K562 (cell line): Measurements from ENCODE around the gene AAK1. TPM values are rescaled to one million over a fixed set of nuclear protein-coding genes. Genes with fewer than 3 reads are reported as not detected.

Experiments used
- ATAC-seq: fragments of 200-7000 bp; cut with Tn5 transposase; 3 replicates; pipeline ENCODE4 v1.9.1; 2020; ENCODE audit warnings: moderate library complexity
- BruUV-seq: library from RNA; stranded (reverse); fragments of 400-500 nt; replicated peaks from 2 replicates; lab custom pipeline; 2021; lab: Mats Ljungman, UMichigan
- CTCF ChIA-PET: fragments of 300-600 bp; formaldehyde crosslinking; extraction: SDS; loops from one replicate; lab custom pipeline; 2021; ENCODE audit warnings: low intra/inter-chr PET ratio; lab: Yijun Ruan, JAX
- POLR2A ChIA-PET: fragments of 300-600, 350-650 bp; sonication (Branson Sonifier 250); formaldehyde crosslinking; extraction: SDS; loops from one replicate; lab custom pipeline; 2021; ENCODE audit warnings: antibody characterized with exemption, inconsistent platforms; lab: Yijun Ruan, JAX
- DNase-seq, 4 experiments: peaks; one replicate each; pipeline versions ENCODE4 v3.0.0 to v3.0.0-alpha.2; 2011 to 2018; ENCODE audit warnings: low spot score in 3 of 4, mixed read lengths in 3 of 4; ENCODE audit errors: extremely low read depth in 1 of 4
- FAIRE-seq: peaks from 2 replicates; lab custom pipeline; 2011; peaks lifted over from hg19 to GRCh38; lab: Jason Lieb, UNC
- H2AFZ ChIP-seq: 2 replicates; pipeline ENCODE4 v1.6.0; 2011; ENCODE audit warnings: low read depth, low read length, control low read depth, inconsistent platforms
- H3K27ac ChIP-seq: fragments of 200-600 bp; 3 replicates; pipeline ENCODE4 v1.8.0; 2011; ENCODE audit warnings: low read depth, mild to moderate bottlenecking, control low read depth, inconsistent platforms, low read length, moderate library complexity, mixed read lengths; ENCODE audit errors: extremely low read depth
- H3K27me3 ChIP-seq, 2 experiments: fragments of 300-600 bp in 1 of 2; 2 replicates in 1 of 2; 3 replicates in 1 of 2; pipeline versions ENCODE4 v1.6.0 to v1.8.0; 2011; ENCODE audit warnings: inconsistent platforms in 2 of 2, low read length in 2 of 2, mild to moderate bottlenecking in 1 of 2, mixed read lengths in 1 of 2, moderate library complexity in 1 of 2; ENCODE audit not compliant: control insufficient read depth in 2 of 2, insufficient read depth in 2 of 2
- H3K36me3 ChIP-seq: fragments of 300-600 bp; 3 replicates; pipeline ENCODE4 v1.8.0; 2011; ENCODE audit warnings: mild to moderate bottlenecking, low read length, inconsistent platforms; ENCODE audit not compliant: control insufficient read depth, insufficient read depth
- H3K4me1 ChIP-seq, 2 experiments: fragments of 200-600 bp in 1 of 2; replicated peaks in 1 of 2; 2 replicates in 1 of 2; 3 replicates in 1 of 2; pipeline versions ENCODE4 v1.5.1 to v1.8.0; 2011; ENCODE audit warnings: inconsistent platforms in 2 of 2, low read length in 2 of 2, mild to moderate bottlenecking in 1 of 2, mixed read lengths in 1 of 2, moderate library complexity in 1 of 2; ENCODE audit not compliant: control insufficient read depth in 2 of 2, insufficient read depth in 2 of 2
- H3K4me2 ChIP-seq: 2 replicates; pipeline ENCODE4 v1.6.1; 2011; ENCODE audit warnings: low read length, control low read depth, inconsistent platforms, mixed read lengths; ENCODE audit not compliant: insufficient read depth
- H3K4me3 ChIP-seq: fragments of 200-600 bp; sonication (generic), shearing (Covaris generic); 2 replicates; pipeline ENCODE4 v1.5.1; 2016; ENCODE audit warnings: control low read depth, inconsistent platforms
- H3K79me2 ChIP-seq: fragments of 200-600 bp; 3 replicates; pipeline ENCODE4 v1.8.0; 2011; ENCODE audit warnings: low read length, inconsistent platforms; ENCODE audit not compliant: control insufficient read depth, insufficient read depth
- H3K9ac ChIP-seq, 2 experiments: 2 replicates each; pipeline versions ENCODE4 v1.6.0 to v1.6.1; 2011; ENCODE audit warnings: low read depth in 2 of 2, low read length in 2 of 2, control low read depth in 1 of 2, inconsistent platforms in 1 of 2, mild to moderate bottlenecking in 1 of 2, mixed read lengths in 1 of 2; ENCODE audit not compliant: insufficient read depth in 1 of 2
- H3K9me1 ChIP-seq: one replicate; pipeline ENCODE4 v1.6.0; 2011; ENCODE audit warnings: inconsistent platforms, mild to moderate bottlenecking, low read length, moderate library complexity; ENCODE audit not compliant: control insufficient read depth, insufficient read depth
- H3K9me3 ChIP-seq: replicated peaks from 2 replicates; pipeline ENCODE4 v1.5.1; 2011; ENCODE audit warnings: low read depth, low read length, inconsistent platforms; ENCODE audit not compliant: control insufficient read depth, insufficient read depth
- H4K20me1 ChIP-seq: replicated peaks from 2 replicates; pipeline ENCODE4 v1.6.1; 2011; ENCODE audit warnings: low read length, inconsistent platforms, mixed read lengths; ENCODE audit not compliant: control insufficient read depth, insufficient read depth
- ELK1 ChIP-seq: sonication (generic); formaldehyde crosslinking; IDR thresholded peaks from 2 replicates; pipeline ENCODE4 v1.8.1; 2022; ENCODE audit warnings: missing genetic modification reagents
- HCFC1 ChIP-seq: IDR thresholded peaks from 2 replicates; pipeline ENCODE4 v1.6.1; 2012; ENCODE audit warnings: low read depth, low read length, improper control_type of control experiment
- MTA1 ChIP-seq: fragments of 450-650 bp; IDR thresholded peaks from 2 replicates; pipeline ENCODE4 v1.6.1; 2017; ENCODE audit warnings: borderline replicate concordance
- RBM39 ChIP-seq: fragments of 200-400 bp; formaldehyde crosslinking; optimal IDR thresholded peaks from 2 replicates; pipeline ENCODE3; 2018; ENCODE audit warnings: low read depth, low read length
- REST ChIP-seq, 2 experiments: fragments of 450-650 bp; formaldehyde crosslinking in 1 of 2; IDR thresholded peaks; 2 replicates each; pipeline versions ENCODE4 v1.4.0 to v1.6.1; 2014 to 2020; ENCODE audit warnings: mild to moderate bottlenecking in 2 of 2, borderline replicate concordance in 1 of 2, low read depth in 1 of 2
- SETDB1 ChIP-seq: IDR thresholded peaks from one replicate; pipeline ENCODE4 v1.6.1; 2012; ENCODE audit warnings: low read length, control low read depth, inconsistent platforms
- TGIF2 ChIP-seq: sonication (generic); formaldehyde crosslinking; IDR thresholded peaks from 2 replicates; pipeline ENCODE4 v1.8.1; 2022; ENCODE audit warnings: mild to moderate bottlenecking, missing genetic modification reagents, moderate library complexity
- ZC3H11A ChIP-seq: IDR thresholded peaks from 2 replicates; pipeline ENCODE4 v1.6.1; 2012; ENCODE audit warnings: low read depth, low read length, improper control_type of control experiment
- ZNF146 ChIP-seq: IDR thresholded peaks from one replicate; pipeline ENCODE4 v1.6.1; 2018; ENCODE audit warnings: missing compliant biosample characterization; ENCODE audit not compliant: unreplicated experiment
- ZNF41 ChIP-seq: fragments of 250-450 bp; sonication (Bioruptor Pico); conservative IDR thresholded peaks from 2 replicates; pipeline ENCODE4 v1.4.0; 2020; ENCODE audit warnings: mild to moderate bottlenecking
- ZNF586 ChIP-seq: fragments of 450-650 bp; formaldehyde crosslinking; conservative IDR thresholded peaks from 2 replicates; pipeline ENCODE4 v1.4.0; 2020; ENCODE audit warnings: mild to moderate bottlenecking, moderate library complexity
- WGBS: fragments of 100-300 bp; shearing (Covaris generic); methylation state at CpG from one replicate; pipeline ENCODE4 v1.1.6; 2016; ENCODE audit warnings: low coverage, mixed read lengths; ENCODE audit not compliant: insufficient coverage; ENCODE audit errors: missing lambda C conversion rate; 5-methylcytosine and 5-hydroxymethylcytosine counted together
- in situ Hi-C: fragments of 300-500 bp; cut with MboI; formaldehyde crosslinking; loops from 4 replicates; pipeline ENCODE4 v1.15.0; 2018; ENCODE audit warnings: inconsistent platforms, mixed read lengths
- intact Hi-C: fragments of 100-400 bp; cut with micrococcal nuclease; formaldehyde crosslinking; loops from 2 replicates; pipeline ENCODE4 v1.14.2; 2022
- polyA plus RNA-seq, 8 experiments: library from polyadenylated mRNA; depleted of rRNA in 4 of 8; stranded (reverse) in 5 of 8; unstranded in 3 of 8; fragments of >200 nt; fragmentation: Nextera tagmentation in 2 of 8; fragmentation: Illumina TruSeq in 1 of 8; extraction: Ambion mirVana in 2 of 8; extraction: Trizol in 1 of 8; gene quantifications; 2 replicates each; pipeline versions ENCODE4 v1.2.1 to v1.2.3, GENCODE V29; 2011 to 2014; ENCODE audit warnings: inconsistent platforms in 1 of 8, missing spikeins in 1 of 8
- total RNA-seq, 7 experiments: library from RNA; depleted of rRNA in 6 of 7; stranded (reverse); fragments of >200 nt in 6 of 7; fragmentation: Illumina TruSeq in 2 of 7; extraction: Trizol in 2 of 7; gene quantifications; 2 replicates each; pipeline versions ENCODE4 v1.2.1 to v1.2.3, GENCODE V29; 2011 to 2021; ENCODE audit warnings: low replicate concordance in 1 of 7

Gene AAK1
- total and polyA plus RNA-seq, 9 of the 15 experiments (the other 6 are each of a cell fraction or from before 2014, with no cell fraction given) = 0.89 to 17.1 (median 6.0) TPM

- TF ChIP-seq ZNF146 (CRISPR knock-in tag) = no peak
- no peak for TF ChIP-seq ELK1 (CRISPR knock-in tag)
- no peak for TF ChIP-seq SETDB1
- no peak for TF ChIP-seq ZNF41
- TF ChIP-seq ZC3H11A = no peak
- TF ChIP-seq HCFC1 = no peak
- TF ChIP-seq REST (IDR thresholded peaks at IDR 0.05; ENCODE audit: borderline replicate concordance) = no peak
- TF ChIP-seq REST (CRISPR knock-in tag; IDR thresholded peaks at IDR 0.05; ENCODE audit: low read depth) = no peak
- no peak for TF ChIP-seq TGIF2 (CRISPR knock-in tag)
- TF ChIP-seq MTA1 = no peak
- no peak for TF ChIP-seq RBM39
- TF ChIP-seq ZNF586 (CRISPR knock-in tag) = no peak
- Histone ChIP-seq H3K4me1 (no peaks in the 10 kb centered on the region; a peak in 1 of 5 replicates), H3K4me3 (no peak overlapping the region), H3K9me3 (no peaks in the 10 kb centered on the region), H3K36me3 (no peaks in the 10 kb centered on the region), H3K79me2 (no peaks in the 10 kb centered on the region), H3K27ac (no peak overlapping the region), H4K20me1 (no peaks in the 10 kb centered on the region), H2AFZ (no peak overlapping the region), H3K4me2 (no peak overlapping the region), H3K9me1 (no peaks in the 10 kb centered on the region), H3K27me3 (no peaks in the 10 kb centered on the region), H3K9ac (no peak overlapping the region)
- no peak for ATAC-seq
- no peak for FAIRE-seq
- POLR2A ChIA-PET = no interaction called here
- in situ Hi-C loops (no loop called here), intact Hi-C loops (no loop called here)
- 60% methylated on average over 2 of the region's 2 CpGs for WGBS
- DNase-seq = no peak
- no TSS peak for BruUV-seq
- CTCF ChIA-PET = no interaction called here
Observed at GRCh38 chr2:69692424-69692823, 48.9 kb upstream of the AAK1 start.
